K562 (cell line): ENCODE results near the gene EZH1. TPM values are rescaled to one million over a fixed set of nuclear protein-coding genes. Genes with fewer than 3 reads are reported as not detected.

Source experiments
- ATAC-seq: fragments of 200-7000 bp; cut with Tn5 transposase; 3 replicates; pipeline ENCODE4 v1.9.1; 2020; ENCODE audit warnings: moderate library complexity
- BruUV-seq: library from RNA; stranded (reverse); fragments of 400-500 nt; replicated peaks from 2 replicates; lab custom pipeline; 2021; lab: Mats Ljungman, UMichigan
- CTCF ChIA-PET: fragments of 300-600 bp; formaldehyde crosslinking; extraction: SDS; loops from one replicate; lab custom pipeline; 2021; ENCODE audit warnings: low intra/inter-chr PET ratio; lab: Yijun Ruan, JAX
- POLR2A ChIA-PET: fragments of 300-600, 350-650 bp; sonication (Branson Sonifier 250); formaldehyde crosslinking; extraction: SDS; loops from one replicate; lab custom pipeline; 2021; ENCODE audit warnings: antibody characterized with exemption, inconsistent platforms; lab: Yijun Ruan, JAX
- DNase-seq, 4 experiments: peaks; one replicate each; pipeline versions ENCODE4 v3.0.0 to v3.0.0-alpha.2; 2011 to 2018; ENCODE audit warnings: low spot score in 3 of 4, mixed read lengths in 3 of 4; ENCODE audit errors: extremely low read depth in 1 of 4
- FAIRE-seq: peaks from 2 replicates; lab custom pipeline; 2011; peaks lifted over from hg19 to GRCh38; lab: Jason Lieb, UNC
- H2AFZ ChIP-seq: 2 replicates; pipeline ENCODE4 v1.6.0; 2011; ENCODE audit warnings: low read depth, low read length, control low read depth, inconsistent platforms
- H3K27ac ChIP-seq: fragments of 200-600 bp; 3 replicates; pipeline ENCODE4 v1.8.0; 2011; ENCODE audit warnings: low read depth, mild to moderate bottlenecking, control low read depth, inconsistent platforms, low read length, moderate library complexity, mixed read lengths; ENCODE audit errors: extremely low read depth
- H3K27me3 ChIP-seq, 2 experiments: fragments of 300-600 bp in 1 of 2; 2 replicates in 1 of 2; 3 replicates in 1 of 2; pipeline versions ENCODE4 v1.6.0 to v1.8.0; 2011; ENCODE audit warnings: inconsistent platforms in 2 of 2, low read length in 2 of 2, mild to moderate bottlenecking in 1 of 2, mixed read lengths in 1 of 2, moderate library complexity in 1 of 2; ENCODE audit not compliant: control insufficient read depth in 2 of 2, insufficient read depth in 2 of 2
- H3K36me3 ChIP-seq: fragments of 300-600 bp; 3 replicates; pipeline ENCODE4 v1.8.0; 2011; ENCODE audit warnings: mild to moderate bottlenecking, low read length, inconsistent platforms; ENCODE audit not compliant: control insufficient read depth, insufficient read depth
- H3K4me1 ChIP-seq, 2 experiments: fragments of 200-600 bp in 1 of 2; replicated peaks in 1 of 2; 2 replicates in 1 of 2; 3 replicates in 1 of 2; pipeline versions ENCODE4 v1.5.1 to v1.8.0; 2011; ENCODE audit warnings: inconsistent platforms in 2 of 2, low read length in 2 of 2, mild to moderate bottlenecking in 1 of 2, mixed read lengths in 1 of 2, moderate library complexity in 1 of 2; ENCODE audit not compliant: control insufficient read depth in 2 of 2, insufficient read depth in 2 of 2
- H3K4me2 ChIP-seq: 2 replicates; pipeline ENCODE4 v1.6.1; 2011; ENCODE audit warnings: low read length, control low read depth, inconsistent platforms, mixed read lengths; ENCODE audit not compliant: insufficient read depth
- H3K4me3 ChIP-seq: fragments of 200-600 bp; sonication (generic), shearing (Covaris generic); 2 replicates; pipeline ENCODE4 v1.5.1; 2016; ENCODE audit warnings: control low read depth, inconsistent platforms
- H3K79me2 ChIP-seq: fragments of 200-600 bp; 3 replicates; pipeline ENCODE4 v1.8.0; 2011; ENCODE audit warnings: low read length, inconsistent platforms; ENCODE audit not compliant: control insufficient read depth, insufficient read depth
- H3K9ac ChIP-seq, 2 experiments: 2 replicates each; pipeline versions ENCODE4 v1.6.0 to v1.6.1; 2011; ENCODE audit warnings: low read depth in 2 of 2, low read length in 2 of 2, control low read depth in 1 of 2, inconsistent platforms in 1 of 2, mild to moderate bottlenecking in 1 of 2, mixed read lengths in 1 of 2; ENCODE audit not compliant: insufficient read depth in 1 of 2
- H3K9me1 ChIP-seq: one replicate; pipeline ENCODE4 v1.6.0; 2011; ENCODE audit warnings: inconsistent platforms, mild to moderate bottlenecking, low read length, moderate library complexity; ENCODE audit not compliant: control insufficient read depth, insufficient read depth
- H3K9me3 ChIP-seq: replicated peaks from 2 replicates; pipeline ENCODE4 v1.5.1; 2011; ENCODE audit warnings: low read depth, low read length, inconsistent platforms; ENCODE audit not compliant: control insufficient read depth, insufficient read depth
- H4K20me1 ChIP-seq: replicated peaks from 2 replicates; pipeline ENCODE4 v1.6.1; 2011; ENCODE audit warnings: low read length, inconsistent platforms, mixed read lengths; ENCODE audit not compliant: control insufficient read depth, insufficient read depth
- BCL6 ChIP-seq: fragments of 250-450 bp; sonication (Bioruptor Pico); IDR thresholded peaks from 2 replicates; pipeline ENCODE4 v1.4.0; 2020
- BRD4 ChIP-seq: fragments of 200-600 bp; sonication (generic); IDR thresholded peaks from 2 replicates; pipeline ENCODE4 v1.6.1; 2017; ENCODE audit warnings: inconsistent platforms
- E2F4 ChIP-seq: sonication (generic); formaldehyde crosslinking; IDR thresholded peaks from 2 replicates; pipeline ENCODE4 v1.8.0; 2022; ENCODE audit warnings: mild to moderate bottlenecking, low read depth, missing genetic modification reagents
- HEY1 ChIP-seq: fragments of 250-450 bp; sonication (Bioruptor Pico); IDR thresholded peaks from 2 replicates; pipeline ENCODE4 v1.5.0; 2020; ENCODE audit warnings: mild to moderate bottlenecking, moderate library complexity, borderline replicate concordance
- MEF2A ChIP-seq: IDR thresholded peaks from 2 replicates; pipeline ENCODE4 v1.6.1; 2011; ENCODE audit warnings: low read depth, mild to moderate bottlenecking, low read length, moderate library complexity; ENCODE audit not compliant: control insufficient read depth
- NFIX ChIP-seq: fragments of 250-450 bp; sonication (Bioruptor Pico); IDR thresholded peaks from 2 replicates; pipeline ENCODE4 v1.4.0; 2020; ENCODE audit warnings: low read depth, mild to moderate bottlenecking, moderate library complexity
- RBM25 ChIP-seq: fragments of 200-400 bp; formaldehyde crosslinking; IDR thresholded peaks from 2 replicates; pipeline ENCODE4 v1.6.1; 2018; ENCODE audit warnings: low read length, low read depth, moderate library complexity; ENCODE audit not compliant: severe bottlenecking
- RFX5 ChIP-seq: IDR thresholded peaks from 2 replicates; pipeline ENCODE4 v1.6.1; 2011; ENCODE audit warnings: low read depth, mild to moderate bottlenecking, improper control_type of control experiment, low read length
- RNF2 ChIP-seq: sonication (generic); IDR thresholded peaks from 2 replicates; pipeline ENCODE4 v1.6.1; 2016
- SLC30A9 ChIP-seq: fragments of 250-450 bp; sonication (Bioruptor Pico); IDR thresholded peaks from 2 replicates; pipeline ENCODE4 v1.8.0; 2022; ENCODE audit warnings: mild to moderate bottlenecking, moderate library complexity
- TEAD1 ChIP-seq, 2 experiments: fragments of 450-650 bp in 1 of 2; sonication (generic) in 1 of 2; formaldehyde crosslinking; IDR thresholded peaks; 2 replicates each; pipeline versions ENCODE4 v1.4.0 to v1.8.0; 2020 to 2022; ENCODE audit warnings: mild to moderate bottlenecking in 2 of 2, missing genetic modification reagents in 1 of 2
- TSHZ1 ChIP-seq: fragments of 250-450 bp; sonication (Bioruptor Pico); IDR thresholded peaks from 2 replicates; pipeline ENCODE4 v1.4.0; 2020; ENCODE audit warnings: mild to moderate bottlenecking, moderate library complexity
- USF2 ChIP-seq: sonication (generic); formaldehyde crosslinking; IDR thresholded peaks from 2 replicates; pipeline ENCODE4 v1.5.0; 2020; ENCODE audit warnings: missing genetic modification reagents
- VEZF1 ChIP-seq: fragments of 200-800 bp; sonication (Bioruptor generic); IDR thresholded peaks from 2 replicates; pipeline ENCODE4 v1.6.1; 2017; ENCODE audit warnings: missing genetic modification characterization, missing compliant biosample characterization
- WGBS: fragments of 100-300 bp; shearing (Covaris generic); methylation state at CpG from one replicate; pipeline ENCODE4 v1.1.6; 2016; ENCODE audit warnings: low coverage, mixed read lengths; ENCODE audit not compliant: insufficient coverage; ENCODE audit errors: missing lambda C conversion rate; 5-methylcytosine and 5-hydroxymethylcytosine counted together
- in situ Hi-C: fragments of 300-500 bp; cut with MboI; formaldehyde crosslinking; loops from 4 replicates; pipeline ENCODE4 v1.15.0; 2018; ENCODE audit warnings: inconsistent platforms, mixed read lengths
- intact Hi-C: fragments of 100-400 bp; cut with micrococcal nuclease; formaldehyde crosslinking; loops from 2 replicates; pipeline ENCODE4 v1.14.2; 2022
- polyA plus RNA-seq, 8 experiments: library from polyadenylated mRNA; depleted of rRNA in 4 of 8; stranded (reverse) in 5 of 8; unstranded in 3 of 8; fragments of >200 nt; fragmentation: Nextera tagmentation in 2 of 8; fragmentation: Illumina TruSeq in 1 of 8; extraction: Ambion mirVana in 2 of 8; extraction: Trizol in 1 of 8; gene quantifications; 2 replicates each; pipeline versions ENCODE4 v1.2.1 to v1.2.3, GENCODE V29; 2011 to 2014; ENCODE audit warnings: inconsistent platforms in 1 of 8, missing spikeins in 1 of 8
- total RNA-seq, 7 experiments: library from RNA; depleted of rRNA in 6 of 7; stranded (reverse); fragments of >200 nt in 6 of 7; fragmentation: Illumina TruSeq in 2 of 7; extraction: Trizol in 2 of 7; gene quantifications; 2 replicates each; pipeline versions ENCODE4 v1.2.1 to v1.2.3, GENCODE V29; 2011 to 2021; ENCODE audit warnings: low replicate concordance in 1 of 7

Gene EZH1
- total and polyA plus RNA-seq, 9 of the 15 experiments (the other 6 are each of a cell fraction or from before 2014, with no cell fraction given): 8.6 to 40.8 (median 22.9) TPM

GRCh38 chr17:42690596-42690995 lies 54.2 kb downstream of the EZH1 start:
- no peaks in the 10 kb centered on the region for H3K27me3 ChIP-seq
- no peak for FAIRE-seq
- ATAC-seq: no peak
- H3K36me3 ChIP-seq: no peaks in the 10 kb centered on the region
- WGBS: 71% methylated on average over 10 of the region's 10 CpGs
- no peaks in the 10 kb centered on the region for H4K20me1 ChIP-seq
- no peak overlapping the region for H3K27ac ChIP-seq
- no peak overlapping the region for H2AFZ ChIP-seq
- BruUV-seq: no TSS peak
- intact Hi-C loops (no loop called here), in situ Hi-C loops (no loop called here)
- peak overlapping the region in 1 of 2 experiments; percentile 4; a peak in 1 of 4 replicates for H3K9ac ChIP-seq
- no peaks in the 10 kb centered on the region for H3K9me3 ChIP-seq
- CTCF ChIA-PET: no interaction called here
- H3K79me2 ChIP-seq: no peaks in the 10 kb centered on the region
- TF ChIP-seq HEY1 (CRISPR knock-in tag) (no peak), USF2 (CRISPR knock-in tag) (no peak), VEZF1 (CRISPR knock-in tag) (no peak), BRD4 (no peak), NFIX (no peak), TEAD1 (CRISPR knock-in tag; IDR thresholded peaks at IDR 0.05) (no peak), TSHZ1 (CRISPR knock-in tag) (no peak), RFX5 (no peak), RNF2 (no peak), MEF2A (no peak), E2F4 (CRISPR knock-in tag) (no peak), RBM25 (no peak), BCL6 (CRISPR knock-in tag) (no peak), SLC30A9 (CRISPR knock-in tag) (no peak)
- POLR2A ChIA-PET: interaction anchor here (1.7 to 1.8 kb wide), 2 partner anchors 9 to 10 kb away, joined by 8 read pairs; no protein-coding TSS in a partner anchor
- H3K4me2 ChIP-seq: no peak overlapping the region
- no peak for DNase-seq
- no peaks in the 10 kb centered on the region for H3K9me1 ChIP-seq
- H3K4me1 ChIP-seq: peaks cover 0 to 37% of the 10 kb centered on the region in 2 experiments; a peak in 3 of 5 replicates
- no peak overlapping the region for H3K4me3 ChIP-seq
